GM12878 (cell line): ENCODE results near the gene MAST2. TPM values are rescaled to one million over a fixed set of nuclear protein-coding genes. Genes with fewer than 3 reads are reported as not detected.

Experiments
- ATAC-seq: fragments of 200-7000 bp; cut with Tn5 transposase; 3 replicates; pipeline ENCODE4 v1.9.1; 2020; ENCODE audit warnings: mild to moderate bottlenecking, moderate library complexity
- BruUV-seq: library from RNA; stranded (reverse); fragments of 400-500 nt; replicated peaks from 2 replicates; lab custom pipeline; 2021; lab: Mats Ljungman, UMichigan
- CTCF ChIA-PET: fragments of 300-600 bp; sonication (Branson Sonifier 250); formaldehyde crosslinking; extraction: SDS; loops from one replicate; lab custom pipeline; 2021; ENCODE audit warnings: inconsistent platforms; lab: Yijun Ruan, JAX
- POLR2A ChIA-PET: fragments of 350-600 bp; formaldehyde crosslinking; extraction: SDS; loops from one replicate; lab custom pipeline; 2021; ENCODE audit warnings: inconsistent platforms; lab: Charles Lee
- RAD21 ChIA-PET: fragments of 300-600 bp; sonication (Branson Sonifier 250); formaldehyde crosslinking; loops from one replicate; lab custom pipeline; 2023; ENCODE audit warnings: antibody characterized with exemption; ENCODE audit not compliant: unreplicated experiment; lab: Charles Lee
- SMC1A ChIA-PET: fragments of 300-600 bp; sonication (Branson Sonifier 250); formaldehyde crosslinking; loops from one replicate; lab custom pipeline; 2023; ENCODE audit not compliant: unreplicated experiment, uncharacterized antibody; lab: Charles Lee
- DNase-seq: peaks from one replicate; pipeline ENCODE4 v3.0.0-alpha.2; 2011; ENCODE audit warnings: low read depth, low spot score
- FAIRE-seq: peaks from 3 replicates; lab custom pipeline; 2011; peaks lifted over from hg19 to GRCh38; lab: Jason Lieb, UNC
- H2AFZ ChIP-seq: 2 replicates; pipeline ENCODE4 v1.6.0; 2011; ENCODE audit warnings: low read depth, low read length, control low read depth; ENCODE audit not compliant: control insufficient read depth
- H3K27ac ChIP-seq: 2 replicates; pipeline ENCODE4 v1.5.1; 2011; ENCODE audit warnings: control low read depth; ENCODE audit not compliant: control insufficient read depth, insufficient read depth
- H3K27me3 ChIP-seq, 2 experiments: replicated peaks in 1 of 2; 2 replicates each; pipeline versions ENCODE4 v1.6.0 to v1.6.1; 2011; ENCODE audit warnings: low read length in 1 of 2; ENCODE audit not compliant: control insufficient read depth in 2 of 2, insufficient read depth in 2 of 2
- H3K36me3 ChIP-seq, 2 experiments: 2 replicates each; pipeline ENCODE4 v1.5.1; 2011; ENCODE audit warnings: low read length in 1 of 2; ENCODE audit not compliant: control insufficient read depth in 2 of 2, insufficient read depth in 2 of 2
- H3K4me1 ChIP-seq: 2 replicates; pipeline ENCODE4 v1.6.1; 2011; ENCODE audit warnings: mild to moderate bottlenecking, low read length, moderate library complexity, mixed read lengths; ENCODE audit not compliant: control insufficient read depth, insufficient read depth
- H3K4me2 ChIP-seq: 2 replicates; pipeline ENCODE4 v1.6.0; 2011; ENCODE audit warnings: control low read depth; ENCODE audit not compliant: control insufficient read depth, insufficient read depth
- H3K4me3 ChIP-seq: fragments of 200-600 bp; sonication (generic); 2 replicates; pipeline ENCODE4 v1.5.1; 2016
- H3K79me2 ChIP-seq: 2 replicates; pipeline ENCODE4 v1.6.0; 2011; ENCODE audit warnings: low read length; ENCODE audit not compliant: control insufficient read depth, insufficient read depth
- H3K9ac ChIP-seq: 2 replicates; pipeline ENCODE4 v1.8.0; 2011; ENCODE audit warnings: low read length, control low read depth, mixed read lengths; ENCODE audit not compliant: control insufficient read depth, insufficient read depth
- H3K9me3 ChIP-seq: replicated peaks from 3 replicates; pipeline ENCODE4 v1.5.1; 2011; ENCODE audit warnings: mild to moderate bottlenecking, low read length; ENCODE audit not compliant: control insufficient read depth, insufficient read depth
- H4K20me1 ChIP-seq: 2 replicates; pipeline ENCODE4 v1.6.0; 2011; ENCODE audit not compliant: control insufficient read depth, insufficient read depth
- ATF2 ChIP-seq: IDR thresholded peaks from 2 replicates; pipeline ENCODE4 v1.6.1; 2012; ENCODE audit warnings: low read length, inconsistent platforms
- BHLHE40 ChIP-seq, 2 experiments: fragments of 450-650 bp in 1 of 2; IDR thresholded peaks; 2 replicates each; pipeline ENCODE4 v1.6.1; 2011 to 2017; ENCODE audit warnings: low read depth in 2 of 2, borderline replicate concordance in 1 of 2, improper control_type of control experiment in 1 of 2, low read length in 1 of 2, mild to moderate bottlenecking in 1 of 2
- CEBPZ ChIP-seq: fragments of 150-350 bp; IDR thresholded peaks from 2 replicates; pipeline ENCODE4 v1.6.1; 2016; ENCODE audit warnings: low read depth, low read length
- CREB1 ChIP-seq: IDR thresholded peaks from 2 replicates; pipeline ENCODE4 v1.6.1; 2012; ENCODE audit warnings: low read depth, mild to moderate bottlenecking, inconsistent platforms
- GABPA ChIP-seq: IDR thresholded peaks from 2 replicates; pipeline ENCODE4 v1.6.1; 2014; ENCODE audit warnings: antibody characterized with exemption, low read depth, mild to moderate bottlenecking, inconsistent platforms
- IRF5 ChIP-seq: fragments of 450-650 bp; IDR thresholded peaks from 2 replicates; pipeline ENCODE4 v1.6.1; 2017; ENCODE audit warnings: borderline replicate concordance
- MLLT1 ChIP-seq: fragments of 450-650 bp; IDR thresholded peaks from 2 replicates; pipeline ENCODE4 v1.6.1; 2016; ENCODE audit warnings: mild to moderate bottlenecking
- RELB ChIP-seq: fragments of 450-650 bp; IDR thresholded peaks from 2 replicates; pipeline ENCODE4 v1.6.1; 2017; ENCODE audit warnings: low read depth, mild to moderate bottlenecking, moderate library complexity
- SREBF2 ChIP-seq: IDR thresholded peaks from 2 replicates; pipeline ENCODE4 v1.6.1; 2012; ENCODE audit warnings: mild to moderate bottlenecking, low read length
- WGBS: methylation state at CpG from one replicate; pipeline ENCODE4 v1.1.6; 2016; ENCODE audit warnings: low lambda C conversion rate; ENCODE audit not compliant: insufficient replicate concordance, insufficient coverage; ENCODE audit errors: missing lambda C conversion rate; 5-methylcytosine and 5-hydroxymethylcytosine counted together
- in situ Hi-C: fragments of 300-500 bp; cut with MboI; formaldehyde crosslinking; loops from 9 replicates; pipeline ENCODE4 v1.14.3; 2018; ENCODE audit warnings: mixed read lengths
- intact Hi-C: fragments of 100-400 bp; cut with micrococcal nuclease; formaldehyde crosslinking; loops from one replicate; pipeline ENCODE4 v1.14.2; 2022; ENCODE audit not compliant: unreplicated experiment
- polyA plus RNA-seq, 11 experiments: library from polyadenylated mRNA; depleted of rRNA in 4 of 11; unstranded in 6 of 11; stranded (reverse) in 5 of 11; fragments of >200 nt; fragmentation: Nextera tagmentation in 4 of 11; fragmentation: Illumina TruSeq in 1 of 11; extraction: Ambion mirVana in 4 of 11; extraction: Trizol in 1 of 11; gene quantifications; 1 replicate in 1 of 11; 2 replicates in 10 of 11; pipeline versions ENCODE4 v1.2.1 to v1.2.3, GENCODE V29; 2011 to 2016; ENCODE audit warnings: inconsistent platforms in 2 of 11, missing spikeins in 2 of 11, low read depth in 1 of 11
- total RNA-seq, 4 experiments: library from RNA; depleted of rRNA in 3 of 4; stranded (reverse); fragments of >200 nt in 3 of 4; fragmentation: Illumina TruSeq in 1 of 4; extraction: Trizol in 1 of 4; gene quantifications; 2 replicates each; pipeline versions ENCODE4 v1.2.1 to v1.2.3, GENCODE V29; 2013 to 2021

Gene MAST2
- total and polyA plus RNA-seq, 10 of the 15 experiments (the other 5 are each of a cell fraction or from before 2014, with no cell fraction given): 1.0 to 28.7 (median 13.8) TPM

- TF ChIP-seq MLLT1: no peak
- TF ChIP-seq, all 136 proteins: peak for 0
Observed at GRCh38 chr1:45887156-45887842, 83.9 kb downstream of the MAST2 start (continued).

- no peaks in the 10 kb centered on the region for H3K79me2 ChIP-seq
- FAIRE-seq (no peak), ATAC-seq (no peak), DNase-seq (no peak)
- H3K4me2 ChIP-seq: no peak overlapping the region
- no peak overlapping the region for H3K27ac ChIP-seq
- H3K4me1 ChIP-seq: no peaks in the 10 kb centered on the region
- no peaks in the 10 kb centered on the region for H3K9me3 ChIP-seq
- no peaks in the 10 kb centered on the region for H4K20me1 ChIP-seq
- no peaks in the 10 kb centered on the region; a peak in 1 of 4 replicates for H3K36me3 ChIP-seq
- CTCF ChIA-PET: interaction anchor here (0.9 to 1.6 kb wide), 3 partner anchors 13 to 46 kb away, joined by 3 read pairs; no protein-coding TSS in a partner anchor
- no peak overlapping the region for H2AFZ ChIP-seq
- no TSS peak for BruUV-seq
- RAD21 ChIA-PET: no interaction called here
- WGBS: 58% methylated on average over 2 of the region's 2 CpGs
- SMC1A ChIA-PET: interaction anchor here (1.1 to 3.7 kb wide), 4 partner anchors 10 to 36 kb away, joined by 3 to 10 read pairs (median 4); no protein-coding TSS in a partner anchor
- POLR2A ChIA-PET: interaction anchor here (0.6 kb wide), 1 partner anchor 158 kb away, joined by 3 read pairs; no protein-coding TSS in a partner anchor
- in situ Hi-C loops: no loop called here
- H3K27me3 ChIP-seq: no peaks in the 10 kb centered on the region
- no peak overlapping the region for H3K4me3 ChIP-seq
- no peak overlapping the region for H3K9ac ChIP-seq
- intact Hi-C loops: no loop called here
- TF ChIP-seq ATF2 (no peak), BHLHE40 (IDR thresholded peaks at IDR 0.05; ENCODE audit: borderline replicate concordance in 1 of 2, low read depth in 2 of 2, low read length in 1 of 2) (no peak), SREBF2 (no peak), CEBPZ (no peak), CREB1 (no peak), RELB (no peak), GABPA (no peak), IRF5 (no peak)
Observed at GRCh38 chr1:45890078-45890477, 86.7 kb downstream of the MAST2 start.
